CD4-positive, alpha-beta T cell treated with Interferon alpha-2 for 1 hour (primary cell): ENCODE data around the gene CSH1.
"Not testable (repeated sequence)": the region's sequence is repeated elsewhere in the genome, so short reads cannot be mapped to it uniquely, and the experiment has no call there.

Experiments used
- DNase-seq, 2 donors: peaks; one replicate each; pipeline ENCODE4 v3.0.0-alpha.2; 2020 to 2022

The CSH1 gene

GRCh38 chr17:63896524-63897354 lies at the start of gene CSH1:
CSH1 (minus strand) TSS chr17:63896574; CDS start chr17:63896511, 63 bp downstream.
- not testable (repeated sequence) for DNase-seq

- DNase-seq, result no peak
These were observed 49.5 kb upstream of the CSH1 start for GRCh38 chr17:63945784-63946439.

GRCh38 chr17:63944736-63945499 lies 48.5 kb upstream of the CSH1 start:
- no peak for DNase-seq

- DNase-seq, result no peak
These were observed 47.4 kb upstream of the CSH1 start for GRCh38 chr17:63943745-63944144.

GRCh38 chr17:63942309-63942985 lies 46.1 kb upstream of the CSH1 start:
- no peak for DNase-seq

GRCh38 chr17:63941751-63942150 lies 45.4 kb upstream of the CSH1 start:
- no peak for DNase-seq

- no peak for DNase-seq
These were observed 44.8 kb upstream of the CSH1 start for GRCh38 chr17:63941162-63941561.

- no peak for DNase-seq
These were observed 44.2 kb upstream of the CSH1 start for GRCh38 chr17:63940584-63940983.

- DNase-seq, result no peak
These were observed 43.5 kb upstream of the CSH1 start for GRCh38 chr17:63939884-63940283.

GRCh38 chr17:63939401-63939800 lies 43.0 kb upstream of the CSH1 start:
- DNase-seq, result no peak

- DNase-seq, result no peak
These were observed 41.5 kb upstream of the CSH1 start for GRCh38 chr17:63937920-63938319.

- no peak for DNase-seq
These were observed 40.9 kb upstream of the CSH1 start for GRCh38 chr17:63937319-63937718.

- DNase-seq, result no peak
These were observed 38.1 kb upstream of the CSH1 start for GRCh38 chr17:63934183-63935112.

- DNase-seq, result no peak
These were observed 37.2 kb upstream of the CSH1 start for GRCh38 chr17:63933598-63933997.

GRCh38 chr17:63932721-63933120 lies 36.3 kb upstream of the CSH1 start:
- DNase-seq, result no peak

- peak; percentile 29 to 57 for DNase-seq
These were observed 35.7 kb upstream of the CSH1 start, which contains the start of gene CD79B for GRCh38 chr17:63931981-63932561. CD79B (minus strand) TSS chr17:63932331; CDS start chr17:63932261, 70 bp downstream.

- DNase-seq, result peak; percentile 68 to 74
These were observed 34.7 kb upstream of the CSH1 start for GRCh38 chr17:63930951-63931575.

GRCh38 chr17:63929860-63930766 lies 33.7 kb upstream of the CSH1 start:
- no peak for DNase-seq

GRCh38 chr17:63928966-63929695 lies 32.8 kb upstream of the CSH1 start:
- DNase-seq, result no peak
